HepG2 (cell line): ENCODE measurements around the gene TLDC2. TPM values are rescaled to one million over a fixed set of nuclear protein-coding genes. Genes with fewer than 3 reads are reported as not detected.

Source experiments
- ATAC-seq: fragments of 200-7000 bp; cut with Tn5 transposase; 3 replicates; pipeline ENCODE4 v1.9.1; 2020; ENCODE audit warnings: mild to moderate bottlenecking, moderate library complexity
- BruUV-seq: library from RNA; stranded (reverse); fragments of 400-500 nt; replicated peaks from 2 replicates; lab custom pipeline; 2021; lab: Mats Ljungman, UMichigan
- CTCF ChIA-PET: fragments of 300-600 bp; formaldehyde crosslinking; extraction: SDS; loops from one replicate; lab custom pipeline; 2021; ENCODE audit warnings: low total read pairs, inconsistent platforms, low intra/inter-chr PET ratio; lab: Yijun Ruan, JAX
- POLR2A ChIA-PET: fragments of 350-600 bp; sonication (Branson Sonifier 250); formaldehyde crosslinking; loops from one replicate; lab custom pipeline; 2020; ENCODE audit warnings: antibody characterized with exemption, inconsistent platforms; lab: Yijun Ruan, JAX
- DNase-seq: peaks from one replicate; pipeline ENCODE4 v3.0.0-alpha.2; 2015; ENCODE audit warnings: low spot score
- FAIRE-seq: peaks from 3 replicates; lab custom pipeline; 2011; peaks lifted over from hg19 to GRCh38; lab: Jason Lieb, UNC
- H2AFZ ChIP-seq: one replicate; pipeline ENCODE4 v1.6.1; 2011; ENCODE audit warnings: low read length, inconsistent platforms
- H3K27ac ChIP-seq: fragments of 300-600 bp; 3 replicates; pipeline ENCODE4 v1.8.0; 2011; ENCODE audit warnings: mixed run types, mild to moderate bottlenecking, mixed read lengths, low read length, inconsistent platforms; ENCODE audit not compliant: insufficient read depth; ENCODE audit errors: extremely low read length
- H3K27me3 ChIP-seq, 2 experiments: fragments of 200-600 bp in 1 of 2; 2 replicates in 1 of 2; 3 replicates in 1 of 2; pipeline versions ENCODE4 v1.6.0 to v1.8.0; 2011; ENCODE audit warnings: low read length in 2 of 2, mild to moderate bottlenecking in 2 of 2, moderate library complexity in 2 of 2, inconsistent platforms in 1 of 2; ENCODE audit not compliant: insufficient read depth in 2 of 2, control insufficient read depth in 1 of 2
- H3K36me3 ChIP-seq, 2 experiments: fragments of 200-600 bp in 1 of 2; replicated peaks in 1 of 2; 2 replicates in 1 of 2; 3 replicates in 1 of 2; pipeline versions ENCODE4 v1.5.1 to v1.8.0; 2011; ENCODE audit warnings: low read length in 2 of 2, inconsistent platforms in 1 of 2; ENCODE audit not compliant: insufficient read depth in 2 of 2, control insufficient read depth in 1 of 2
- H3K4me1 ChIP-seq: 2 replicates; pipeline ENCODE4 v1.5.1; 2012; ENCODE audit warnings: low read length, inconsistent platforms; ENCODE audit not compliant: insufficient read depth
- H3K4me2 ChIP-seq: 2 replicates; pipeline ENCODE4 v1.6.0; 2011; ENCODE audit warnings: low read depth, low read length, inconsistent platforms
- H3K4me3 ChIP-seq, 3 experiments: fragments of 200-600 bp in 1 of 3; sonication (generic), shearing (Covaris generic) in 1 of 3; replicated peaks in 1 of 3; 2 replicates each; pipeline ENCODE4 v1.5.1; 2011 to 2016; ENCODE audit warnings: low read length in 3 of 3, inconsistent platforms in 2 of 3, low read depth in 2 of 3, mild to moderate bottlenecking in 2 of 3, control low read depth in 1 of 3, mixed read lengths in 1 of 3; ENCODE audit not compliant: insufficient read depth in 1 of 3
- H3K79me2 ChIP-seq: one replicate; pipeline ENCODE4 v1.6.1; 2011; ENCODE audit warnings: low read length, inconsistent platforms; ENCODE audit not compliant: insufficient read depth
- H3K9ac ChIP-seq: 2 replicates; pipeline ENCODE4 v1.6.0; 2011; ENCODE audit warnings: mild to moderate bottlenecking, low read depth, low read length, inconsistent platforms; ENCODE audit not compliant: insufficient read depth
- H3K9me3 ChIP-seq: 2 replicates; pipeline ENCODE4 v1.5.1; 2012; ENCODE audit warnings: mild to moderate bottlenecking, low read length
- H4K20me1 ChIP-seq: 2 replicates; pipeline ENCODE4 v1.6.0; 2011; ENCODE audit warnings: inconsistent platforms, mild to moderate bottlenecking, low read length, moderate library complexity; ENCODE audit not compliant: insufficient read depth
- CCAR2 ChIP-seq: fragments of 200-400 bp; formaldehyde crosslinking; optimal IDR thresholded peaks from 2 replicates; pipeline ENCODE3; 2018; ENCODE audit warnings: low read depth, mild to moderate bottlenecking, low read length, moderate library complexity
- CHD4 ChIP-seq: fragments of 200-600 bp; sonication (generic); IDR thresholded peaks from 2 replicates; pipeline ENCODE4 v1.7.0; 2017; ENCODE audit warnings: mild to moderate bottlenecking, low read length, borderline replicate concordance
- FOXA1 ChIP-seq, 2 experiments: fragments of 450-650 bp in 1 of 2; sonication (generic) in 1 of 2; formaldehyde crosslinking in 1 of 2; IDR thresholded peaks; 2 replicates each; pipeline versions ENCODE4 v1.4.0 to v1.6.1; 2016 to 2020; ENCODE audit warnings: missing genetic modification reagents in 1 of 2
- GMEB1 ChIP-seq: sonication (generic); formaldehyde crosslinking; IDR thresholded peaks from 2 replicates; pipeline ENCODE4 v1.5.1; 2020; ENCODE audit warnings: missing genetic modification reagents, mild to moderate bottlenecking, borderline replicate concordance
- JUN ChIP-seq: sonication (generic); formaldehyde crosslinking; IDR thresholded peaks from 2 replicates; pipeline ENCODE4 v1.4.0; 2020; ENCODE audit warnings: mild to moderate bottlenecking, missing genetic modification reagents
- MAFF ChIP-seq: IDR thresholded peaks from 2 replicates; pipeline ENCODE4 v1.6.1; 2011; ENCODE audit warnings: low read depth, low read length, improper control_type of control experiment
- MEIS2 ChIP-seq: sonication (generic); formaldehyde crosslinking; IDR thresholded peaks from 2 replicates; pipeline ENCODE4 v1.9.0; 2021; ENCODE audit warnings: mild to moderate bottlenecking, missing genetic modification reagents
- NR2C2 ChIP-seq: sonication (generic); formaldehyde crosslinking; IDR thresholded peaks from 2 replicates; pipeline ENCODE4 v1.4.0; 2020; ENCODE audit warnings: missing genetic modification reagents, mild to moderate bottlenecking, moderate library complexity, borderline replicate concordance
- RCOR2 ChIP-seq: IDR thresholded peaks from 2 replicates; pipeline ENCODE4 v1.6.1; 2016; ENCODE audit warnings: missing biosample characterization, missing genetic modification reagents
- RFXAP ChIP-seq: sonication (generic); formaldehyde crosslinking; IDR thresholded peaks from 2 replicates; pipeline ENCODE4 v1.4.0; 2020; ENCODE audit warnings: missing genetic modification reagents, borderline replicate concordance
- TBX2 ChIP-seq: sonication (generic); formaldehyde crosslinking; IDR thresholded peaks from 2 replicates; pipeline ENCODE4 v1.5.0; 2020; ENCODE audit warnings: missing genetic modification reagents, mild to moderate bottlenecking, borderline replicate concordance
- THAP8 ChIP-seq: sonication (generic); formaldehyde crosslinking; IDR thresholded peaks from 2 replicates; pipeline ENCODE4 v1.5.1; 2020; ENCODE audit warnings: missing genetic modification reagents, mild to moderate bottlenecking, borderline replicate concordance
- ZNF280B ChIP-seq: sonication (generic); formaldehyde crosslinking; IDR thresholded peaks from 2 replicates; pipeline ENCODE4 v1.5.0; 2020; ENCODE audit warnings: missing genetic modification reagents, mild to moderate bottlenecking, borderline replicate concordance
- ZNF292 ChIP-seq: sonication (generic); formaldehyde crosslinking; IDR thresholded peaks from 2 replicates; pipeline ENCODE4 v1.8.1; 2022; ENCODE audit warnings: mild to moderate bottlenecking, low read depth, missing genetic modification reagents, borderline replicate concordance
- ZNF446 ChIP-seq: sonication (generic); formaldehyde crosslinking; IDR thresholded peaks from 2 replicates; pipeline ENCODE4 v1.5.0; 2020; ENCODE audit warnings: mild to moderate bottlenecking, missing genetic modification reagents
- ZNF468 ChIP-seq: sonication (generic); formaldehyde crosslinking; IDR thresholded peaks from 2 replicates; pipeline ENCODE4 v1.8.0; 2022; ENCODE audit warnings: mild to moderate bottlenecking, moderate library complexity, missing genetic modification reagents
- ZNF777 ChIP-seq: sonication (generic); formaldehyde crosslinking; IDR thresholded peaks from 2 replicates; pipeline ENCODE4 v1.4.0; 2020; ENCODE audit warnings: missing genetic modification reagents
- ZZZ3 ChIP-seq: sonication (generic); formaldehyde crosslinking; IDR thresholded peaks from 2 replicates; pipeline ENCODE4 v1.4.0; 2020; ENCODE audit warnings: missing genetic modification reagents, mild to moderate bottlenecking, borderline replicate concordance
- WGBS: methylation state at CpG from one replicate; pipeline ENCODE4 v1.1.6; 2017; ENCODE audit warnings: low lambda C conversion rate; 5-methylcytosine and 5-hydroxymethylcytosine counted together
- in situ Hi-C: cut with HindIII; loops from 2 replicates; pipeline ENCODE4 v1.10.0; 2017; ENCODE audit warnings: low pct_unique_long_range_greater_than_20kb; ENCODE audit not compliant: extremely low pct_ligation_motif_present
- intact Hi-C: fragments of 100-400 bp; cut with micrococcal nuclease; formaldehyde crosslinking; loops from one replicate; pipeline ENCODE4 v1.10.0; 2022; ENCODE audit not compliant: unreplicated experiment
- polyA plus RNA-seq, 8 experiments: library from polyadenylated mRNA; depleted of rRNA in 3 of 8; stranded (reverse) in 7 of 8; unstranded in 1 of 8; fragments of >200 nt; fragmentation: Illumina TruSeq in 4 of 8; extraction: Trizol in 4 of 8; gene quantifications; 2 replicates each; pipeline versions ENCODE4 v1.2.1 to v1.2.3, GENCODE V29; 2011 to 2016; ENCODE audit warnings: low read depth in 4 of 8, missing spikeins in 1 of 8, mixed read lengths in 1 of 8; ENCODE audit not compliant: insufficient read depth in 1 of 8
- total RNA-seq, 5 experiments: library from RNA; depleted of rRNA; stranded (reverse); fragments of >200 nt; fragmentation: Illumina TruSeq; extraction: Trizol; gene quantifications; 2 replicates each; pipeline ENCODE4 v1.2.3, GENCODE V29; 2016; ENCODE audit warnings: low read depth in 1 of 5

The TLDC2 gene
- total and polyA plus RNA-seq, 2 of the 13 experiments (the other 11 are each of a cell fraction or from before 2014, with no cell fraction given) = 1.5 to 1.6 TPM

- ChIA-PET POLR2A (interaction anchor here (0.5 to 4.9 kb wide), 8 partner anchors 9 to 1478 kb away, joined by 3 to 39 read pairs (median 4); partner anchors contain the start of genes DSN1 and TLDC2), CTCF (no interaction called here)
- no peak overlapping the region for H2AFZ ChIP-seq
- H3K4me2 ChIP-seq = peak overlapping the region; percentile 84
- no peaks in the 10 kb centered on the region for H4K20me1 ChIP-seq
- H3K36me3 ChIP-seq = no peaks in the 10 kb centered on the region; a peak in 2 of 5 replicates
- peak overlapping the region; percentile 1 for H3K27ac ChIP-seq
- WGBS = 94% methylated on average over 14 of the region's 14 CpGs
- peak overlapping the region; percentile 68 for H3K9ac ChIP-seq
- peaks cover 57% of the 10 kb centered on the region for H3K4me1 ChIP-seq
- no peak for FAIRE-seq
- no TSS peak for BruUV-seq
- in situ Hi-C loops = no loop called here
- H3K79me2 ChIP-seq = peaks cover 22% of the 10 kb centered on the region
- H3K4me3 ChIP-seq = peak overlapping the region; percentile 68 to 86 (median 73); a peak in 5 of 6 replicates
- ATAC-seq = no peak
- no peak for DNase-seq
- no peaks in the 10 kb centered on the region for H3K9me3 ChIP-seq
- intact Hi-C loops = no loop called here
- peaks cover 1 to 10% of the 10 kb centered on the region in 2 experiments; a peak in 1 of 5 replicates for H3K27me3 ChIP-seq
- TF ChIP-seq NR2C2 (0 out of 2 replicates have a peak, but pooled peaks have one; percentile 21), ZZZ3 (no peak), TBX2 (CRISPR knock-in tag) (0 out of 2 replicates have a peak, but pooled peaks have one; percentile 0), CHD4 (peak; percentile 90), RFXAP (CRISPR knock-in tag) (0 out of 2 replicates have a peak, but pooled peaks have one; percentile 10), GMEB1 (CRISPR knock-in tag) (0 out of 2 replicates have a peak, but pooled peaks have one; percentile 13), ZNF468 (no peak), CCAR2 (no peak), ZNF446 (CRISPR knock-in tag) (no peak), ZNF777 (CRISPR knock-in tag) (no peak), FOXA1 (IDR thresholded peaks at IDR 0.05) (no peak), FOXA1 (CRISPR knock-in tag; IDR thresholded peaks at IDR 0.05) (no peak), JUN (no peak), MEIS2 (CRISPR knock-in tag) (no peak), ZNF292 (no peak), RCOR2 (CRISPR knock-in tag) (0 out of 2 replicates have a peak, but pooled peaks have one; percentile 34), THAP8 (CRISPR knock-in tag) (0 out of 2 replicates have a peak, but pooled peaks have one; percentile 18), MAFF (no peak), ZNF280B (CRISPR knock-in tag) (0 out of 2 replicates have a peak, but pooled peaks have one; percentile 64)
These were observed 14.9 kb upstream of the TLDC2 start for GRCh38 chr20:36860811-36861624.
